SU-DHL-6 (cell line): ENCODE data around the gene SMPDL3B.

Experiments used
- H2AFZ ChIP-seq: fragments of 200-600 bp; sonication (generic); 2 replicates; pipeline ENCODE4 v1.6.1; 2014; ENCODE audit warnings: low read depth, mild to moderate bottlenecking, moderate library complexity, mixed read lengths, antibody characterized with exemption, low read length; ENCODE audit not compliant: severe bottlenecking
- H3F3A ChIP-seq: fragments of 200-600 bp; shearing (Covaris generic); 2 replicates; pipeline ENCODE4 v1.6.0; 2016; ENCODE audit warnings: antibody characterized with exemption, mild to moderate bottlenecking; ENCODE audit not compliant: insufficient read depth
- H3K27ac ChIP-seq: fragments of 200-600 bp; sonication (generic); 2 replicates; pipeline ENCODE4 v1.5.1; 2016; ENCODE audit warnings: low read depth, mild to moderate bottlenecking, low read length, moderate library complexity, mixed read lengths
- H3K27me3 ChIP-seq: fragments of 200-600 bp; sonication (generic), shearing (Covaris generic); 2 replicates; pipeline ENCODE4 v1.6.0; 2014; ENCODE audit warnings: mild to moderate bottlenecking, low read length
- H3K36me3 ChIP-seq: fragments of 200-600 bp; sonication (generic); 2 replicates; pipeline ENCODE4 v1.6.1; 2014; ENCODE audit warnings: mild to moderate bottlenecking, low read length, mixed read lengths
- H3K4me2 ChIP-seq: fragments of 300-600, 200-600 bp; shearing (Covaris generic), sonication (generic); 2 replicates; pipeline ENCODE4 v1.6.0; 2014; ENCODE audit warnings: low read length, low read depth, mild to moderate bottlenecking; ENCODE audit not compliant: poor library complexity, severe bottlenecking
- H3K4me3 ChIP-seq: fragments of 200-600 bp; sonication (generic); 2 replicates; pipeline ENCODE4 v1.5.1; 2014; ENCODE audit warnings: antibody characterized with exemption, low read length, mild to moderate bottlenecking, mixed read lengths; ENCODE audit not compliant: insufficient read depth, poor library complexity, severe bottlenecking
- H3K79me2 ChIP-seq: fragments of 200-600 bp; sonication (generic); 2 replicates; pipeline ENCODE4 v1.6.1; 2014; ENCODE audit warnings: mild to moderate bottlenecking, low read length, moderate library complexity; ENCODE audit not compliant: insufficient read depth
- H3K9ac ChIP-seq: fragments of 200-600 bp; sonication (generic); 2 replicates; pipeline ENCODE4 v1.7.0; 2014; ENCODE audit warnings: mild to moderate bottlenecking, low read length
- H3K9me2 ChIP-seq: fragments of 200-600 bp; sonication (generic); replicated peaks from 2 replicates; pipeline ENCODE4 v1.6.1; 2014; ENCODE audit warnings: low read length; ENCODE audit not compliant: insufficient read depth
- H3K9me3 ChIP-seq: fragments of 200-600 bp; sonication (generic); 2 replicates; pipeline ENCODE4 v1.6.1; 2014; ENCODE audit warnings: low read length, mixed read lengths; ENCODE audit not compliant: insufficient read depth
- H4K20me1 ChIP-seq: fragments of 200-600 bp; sonication (generic); 2 replicates; pipeline ENCODE4 v1.6.1; 2014; ENCODE audit warnings: low read depth, mild to moderate bottlenecking, antibody characterized with exemption, low read length, moderate library complexity, mixed read lengths
- EZH2phosphoT487 ChIP-seq: fragments of 200-600 bp; sonication (generic), shearing (Covaris generic); conservative IDR thresholded peaks from 2 replicates; pipeline ENCODE4 v1.6.1; 2018; ENCODE audit warnings: mild to moderate bottlenecking, antibody characterized with exemption, low read length, moderate library complexity, mixed read lengths
- TF ChIP-seq, protein P1 (sequence below): fragments of 200-600 bp; sonication (generic); IDR thresholded peaks from one replicate; pipeline ENCODE4 v1.5.1; 2017; ENCODE audit warnings: antibody characterized with exemption, mild to moderate bottlenecking, low read length, moderate library complexity; ENCODE audit not compliant: insufficient read depth, poor library complexity, severe bottlenecking

SMPDL3B gene

DNA sequence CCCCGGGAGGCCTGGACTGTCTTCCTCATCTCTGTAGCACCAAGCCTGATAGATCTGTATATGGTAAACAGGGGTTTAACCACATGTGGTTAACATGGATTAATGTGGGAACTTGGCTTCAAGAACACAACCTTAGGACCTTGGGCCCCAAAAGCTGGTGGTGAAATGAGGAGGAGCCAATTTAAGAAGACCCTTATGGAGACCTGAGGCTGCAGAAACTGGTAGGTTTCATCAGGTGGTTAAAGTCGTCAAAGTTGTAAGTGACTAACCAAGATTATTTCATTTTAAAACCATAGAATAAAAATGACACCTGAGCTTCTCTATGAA, 48.5 kb upstream of the SMPDL3B start:
- Histone ChIP-seq H3F3A (peaks cover 10% of the 10 kb centered on the region), H3K27me3 (no peaks in the 10 kb centered on the region), H3K4me2 (no peak overlapping the region), H3K4me3 (no peak overlapping the region), H3K27ac (no peak overlapping the region), H2AFZ (no peak overlapping the region), H4K20me1 (no peaks in the 10 kb centered on the region), H3K9me2 (no peaks in the 10 kb centered on the region), H3K9me3 (no peaks in the 10 kb centered on the region), H3K9ac (no peak overlapping the region), H3K36me3 (0 out of 2 replicates have a peak, but pooled peaks cover 4% of the 10 kb centered on the region), H3K79me2 (no peaks in the 10 kb centered on the region)
- no peak for TF ChIP-seq EZH2phosphoT487
- TF ChIP-seq, protein P1, sequence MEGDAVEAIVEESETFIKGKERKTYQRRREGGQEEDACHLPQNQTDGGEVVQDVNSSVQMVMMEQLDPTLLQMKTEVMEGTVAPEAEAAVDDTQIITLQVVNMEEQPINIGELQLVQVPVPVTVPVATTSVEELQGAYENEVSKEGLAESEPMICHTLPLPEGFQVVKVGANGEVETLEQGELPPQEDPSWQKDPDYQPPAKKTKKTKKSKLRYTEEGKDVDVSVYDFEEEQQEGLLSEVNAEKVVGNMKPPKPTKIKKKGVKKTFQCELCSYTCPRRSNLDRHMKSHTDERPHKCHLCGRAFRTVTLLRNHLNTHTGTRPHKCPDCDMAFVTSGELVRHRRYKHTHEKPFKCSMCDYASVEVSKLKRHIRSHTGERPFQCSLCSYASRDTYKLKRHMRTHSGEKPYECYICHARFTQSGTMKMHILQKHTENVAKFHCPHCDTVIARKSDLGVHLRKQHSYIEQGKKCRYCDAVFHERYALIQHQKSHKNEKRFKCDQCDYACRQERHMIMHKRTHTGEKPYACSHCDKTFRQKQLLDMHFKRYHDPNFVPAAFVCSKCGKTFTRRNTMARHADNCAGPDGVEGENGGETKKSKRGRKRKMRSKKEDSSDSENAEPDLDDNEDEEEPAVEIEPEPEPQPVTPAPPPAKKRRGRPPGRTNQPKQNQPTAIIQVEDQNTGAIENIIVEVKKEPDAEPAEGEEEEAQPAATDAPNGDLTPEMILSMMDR, result no peak

DNA sequence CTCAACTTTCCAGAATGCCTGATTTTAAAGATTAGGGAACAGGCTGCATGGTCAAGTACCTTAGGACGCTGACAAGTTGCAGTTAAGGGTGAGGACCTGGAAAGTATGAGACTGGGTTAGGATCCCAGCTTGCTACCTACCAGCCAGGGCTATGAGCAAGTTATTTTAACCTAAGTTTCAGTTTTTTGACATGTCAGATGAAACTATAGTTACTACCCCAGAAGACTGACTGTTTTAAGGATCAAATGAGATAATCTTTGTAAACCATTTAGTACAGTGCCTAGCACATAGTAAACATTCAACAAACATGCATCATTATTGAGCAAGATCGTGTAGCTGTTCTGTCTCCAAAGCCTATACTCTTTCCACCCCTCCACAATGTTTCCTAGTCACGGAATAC, 48.1 kb upstream of the SMPDL3B start:
- H3K36me3 ChIP-seq, result peaks cover 6% of the 10 kb centered on the region; the same call in 1 of the 2 replicates
- no peak overlapping the region for H2AFZ ChIP-seq
- no peaks in the 10 kb centered on the region for H3K9me3 ChIP-seq
- no peak overlapping the region for H3K4me2 ChIP-seq
- H3F3A ChIP-seq, result peaks cover 15% of the 10 kb centered on the region
- H3K4me3 ChIP-seq, result no peak overlapping the region
- H4K20me1 ChIP-seq, result no peaks in the 10 kb centered on the region
- TF ChIP-seq EZH2phosphoT487, result no peak
- TF ChIP-seq, protein P1, result no peak
- H3K27me3 ChIP-seq, result no peaks in the 10 kb centered on the region
- no peaks in the 10 kb centered on the region for H3K79me2 ChIP-seq
- no peak overlapping the region for H3K9ac ChIP-seq
- no peaks in the 10 kb centered on the region for H3K9me2 ChIP-seq
- H3K27ac ChIP-seq, result no peak overlapping the region

DNA sequence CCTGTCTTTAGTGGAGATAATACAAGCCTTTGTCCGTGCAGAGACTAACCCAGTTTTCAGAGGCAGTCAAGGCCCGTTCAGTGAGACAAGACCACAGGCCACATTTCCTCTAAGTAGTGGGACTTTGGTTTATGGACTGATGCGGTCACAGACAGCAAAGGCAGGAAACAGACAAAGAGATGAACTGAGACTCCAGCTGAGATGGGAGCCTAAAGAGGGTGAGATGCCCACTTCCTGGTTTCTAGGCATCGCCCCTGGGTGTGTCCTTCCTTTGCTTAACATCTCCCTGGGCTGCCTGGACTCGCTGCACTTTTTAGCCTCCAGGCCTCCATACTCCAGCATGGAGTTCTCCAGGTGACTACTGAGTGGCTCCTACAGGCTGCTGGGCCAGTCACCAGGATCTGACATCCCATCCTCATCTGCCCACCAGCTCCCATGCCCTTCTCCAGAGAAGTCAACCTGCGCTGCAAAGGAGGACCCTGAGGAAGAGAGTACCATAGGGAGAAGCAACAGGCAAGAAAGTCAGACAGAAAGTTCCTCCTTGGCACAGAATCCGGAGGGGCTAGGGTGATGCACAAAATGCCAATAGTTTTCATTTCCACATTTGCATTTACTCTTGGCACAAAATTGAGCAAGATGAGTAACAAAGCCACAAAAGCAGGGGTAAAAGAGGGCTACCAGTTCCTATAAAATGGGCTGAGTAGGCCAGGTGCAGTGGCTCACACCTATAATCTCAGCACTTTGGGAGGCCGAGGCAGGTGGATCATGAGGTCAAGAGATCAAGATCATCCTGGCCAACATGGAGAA, 47.4 kb upstream of the SMPDL3B start:
- no peaks in the 10 kb centered on the region for H3K27me3 ChIP-seq
- H4K20me1 ChIP-seq, result no peaks in the 10 kb centered on the region
- no peak for TF ChIP-seq EZH2phosphoT487
- TF ChIP-seq, protein P1, result no peak
- no peak overlapping the region for H3K27ac ChIP-seq
- H2AFZ ChIP-seq, result no peak overlapping the region
- H3K79me2 ChIP-seq, result no peaks in the 10 kb centered on the region
- H3K9me3 ChIP-seq, result no peaks in the 10 kb centered on the region
- no peak overlapping the region for H3K9ac ChIP-seq
- peaks cover 13% of the 10 kb centered on the region; the same call in 1 of the 2 replicates for H3K36me3 ChIP-seq
- peaks cover 21% of the 10 kb centered on the region for H3F3A ChIP-seq
- no peak overlapping the region for H3K4me3 ChIP-seq
- H3K9me2 ChIP-seq, result no peaks in the 10 kb centered on the region
- no peak overlapping the region for H3K4me2 ChIP-seq
